ENCODE results near the gene LZTR1.

The LZTR1 gene

DNA sequence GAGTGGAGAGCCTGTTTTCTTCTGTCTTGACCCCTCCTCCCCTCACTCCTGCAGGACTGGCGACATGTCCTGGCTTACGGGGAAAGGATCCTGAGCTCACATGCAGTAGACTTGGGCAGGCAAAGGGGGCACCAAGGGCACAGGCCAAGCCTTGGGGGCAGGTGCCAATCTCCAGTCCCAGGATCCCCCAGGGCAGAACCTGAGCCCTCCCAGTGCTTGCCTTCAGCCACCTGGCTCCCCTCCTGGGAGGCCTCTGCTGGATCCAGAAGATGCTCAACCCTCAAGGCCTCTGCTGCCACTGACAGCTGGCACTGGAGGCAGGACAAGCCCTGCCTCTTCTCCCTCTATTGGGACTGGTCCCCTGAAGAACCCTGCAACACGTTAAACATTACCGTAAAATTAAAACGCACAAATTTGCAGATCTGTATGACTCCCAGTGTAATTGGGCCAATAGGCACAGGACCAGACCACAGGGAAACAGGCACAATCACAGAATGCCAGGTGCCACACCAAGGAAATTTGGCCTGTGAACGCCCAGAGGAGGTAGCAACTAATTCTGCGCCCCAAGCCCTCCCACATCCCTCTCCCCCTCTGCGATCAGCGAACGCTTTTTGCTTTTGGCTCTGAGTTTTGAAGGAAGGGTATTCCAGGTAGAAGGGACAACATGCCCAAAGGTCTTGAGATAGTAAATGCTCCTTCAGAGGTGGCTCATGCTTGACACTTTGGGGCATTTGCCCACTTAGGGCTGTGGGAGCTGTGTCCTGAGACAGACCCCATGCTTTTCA is 967 bp upstream of the LZTR1 start:
- DNase-seq (ENCODE audit: low read depth): no peak

DNA sequence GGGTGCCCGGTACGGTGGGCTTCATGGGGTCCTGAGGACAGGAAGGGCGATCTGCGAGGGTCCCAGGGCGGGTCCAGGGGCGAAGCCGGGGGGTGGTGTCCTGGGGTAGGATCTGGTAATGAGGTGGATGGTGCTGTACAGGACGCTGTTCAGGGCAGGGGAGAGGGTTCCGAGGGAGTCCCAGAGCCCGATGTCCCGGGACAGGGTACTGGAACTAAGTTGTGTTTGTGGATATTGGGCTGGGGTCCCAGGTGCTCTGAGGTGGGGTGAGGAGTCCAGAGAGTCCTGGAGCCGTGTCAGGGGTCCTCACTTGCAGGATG is 426 bp downstream of the LZTR1 start:
- DNase-seq (ENCODE audit: low read depth): no peak

DNA sequence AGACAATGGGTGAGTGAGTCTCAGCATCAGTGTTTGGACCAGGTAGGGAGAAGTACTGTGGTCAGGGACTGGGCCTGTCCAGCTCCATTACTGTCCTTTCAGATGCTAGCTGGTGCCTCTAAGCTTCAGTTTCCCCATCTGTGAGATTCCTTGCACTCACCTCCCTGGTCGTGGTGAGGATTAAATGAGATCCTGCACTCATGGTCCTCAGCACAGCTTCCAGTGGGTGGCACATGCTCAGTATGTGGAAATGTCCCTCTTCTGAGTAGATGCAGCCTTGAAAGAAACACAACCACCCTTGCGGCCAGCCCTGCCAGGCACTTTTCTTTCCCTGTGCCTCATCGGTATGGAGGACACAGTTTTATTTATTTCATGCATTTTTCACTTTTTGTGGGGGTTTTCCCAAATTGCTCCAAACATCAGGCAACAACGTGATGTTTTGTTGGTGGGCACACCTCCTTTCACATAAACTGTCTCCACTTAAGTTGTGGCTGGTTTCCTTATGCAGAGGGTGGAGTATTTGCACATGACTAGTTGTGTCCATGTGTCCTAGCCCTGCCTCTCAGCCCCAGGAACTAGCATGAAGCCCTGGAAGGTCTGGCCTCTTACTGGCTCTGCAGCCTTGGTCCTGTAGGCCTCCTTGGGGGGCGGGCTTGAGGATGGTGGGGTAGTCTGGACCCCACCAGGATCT is 1.1 kb downstream of the LZTR1 start:
- DNase-seq (ENCODE audit: low read depth): no peak

DNA sequence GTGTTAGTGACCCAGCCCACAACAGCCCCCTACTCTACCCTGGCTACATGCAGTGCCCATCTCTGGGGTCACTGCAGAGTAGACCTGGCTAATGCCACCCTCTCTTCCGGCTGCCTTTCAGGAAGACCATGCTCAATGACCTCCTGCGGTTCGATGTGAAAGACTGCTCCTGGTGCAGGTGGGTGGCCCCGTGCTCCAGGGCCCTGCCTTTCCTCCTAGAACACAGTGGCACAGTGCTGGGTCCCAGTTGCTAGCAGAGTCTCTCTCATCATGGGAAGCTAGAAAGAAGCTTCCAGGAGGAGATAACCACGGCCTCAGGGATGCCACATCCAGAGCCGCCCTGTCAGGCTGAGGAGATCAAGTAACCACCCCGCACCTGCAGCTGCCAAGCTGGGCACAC is 3.6 kb downstream of the LZTR1 start:
- no peak for DNase-seq (ENCODE audit: low read depth)

DNA sequence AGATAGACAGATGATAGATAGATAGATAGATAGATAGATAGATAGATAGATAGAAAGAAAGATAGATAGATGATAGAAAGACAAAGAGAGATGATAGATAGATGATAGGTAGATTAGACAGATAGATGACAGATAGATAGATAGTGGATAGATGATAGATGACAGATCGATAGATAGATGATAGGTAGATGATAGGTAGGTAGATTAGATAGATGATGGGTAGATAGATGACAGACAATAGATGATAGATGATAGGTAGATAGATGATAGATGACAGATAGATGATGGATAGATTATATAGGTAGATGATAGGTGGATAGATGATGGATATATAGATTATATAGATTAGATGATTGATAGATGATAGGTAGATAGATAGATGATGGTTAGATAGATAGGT is 4.3 kb downstream of the LZTR1 start:
- no peak for DNase-seq (ENCODE audit: low read depth)

DNA sequence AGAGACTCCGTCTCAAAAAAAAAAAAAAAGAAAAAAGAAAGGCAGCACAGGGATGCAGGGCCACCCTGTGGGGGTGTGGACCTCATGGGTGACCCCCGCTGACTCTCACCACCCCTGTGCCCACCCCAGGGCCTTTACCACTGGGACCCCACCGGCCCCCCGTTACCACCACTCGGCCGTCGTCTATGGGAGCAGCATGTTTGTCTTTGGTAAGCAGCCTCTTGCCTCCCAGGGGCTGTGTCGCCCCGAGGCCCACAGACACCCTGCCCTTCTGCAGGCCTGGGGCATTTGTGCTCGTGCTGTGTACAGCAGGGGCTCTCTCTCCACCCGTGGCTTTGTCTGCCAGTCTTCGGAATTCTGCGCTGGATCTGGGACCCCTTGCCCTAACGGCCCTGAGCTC is 5.3 kb downstream of the LZTR1 start:
- DNase-seq (ENCODE audit: low read depth): no peak

DNA sequence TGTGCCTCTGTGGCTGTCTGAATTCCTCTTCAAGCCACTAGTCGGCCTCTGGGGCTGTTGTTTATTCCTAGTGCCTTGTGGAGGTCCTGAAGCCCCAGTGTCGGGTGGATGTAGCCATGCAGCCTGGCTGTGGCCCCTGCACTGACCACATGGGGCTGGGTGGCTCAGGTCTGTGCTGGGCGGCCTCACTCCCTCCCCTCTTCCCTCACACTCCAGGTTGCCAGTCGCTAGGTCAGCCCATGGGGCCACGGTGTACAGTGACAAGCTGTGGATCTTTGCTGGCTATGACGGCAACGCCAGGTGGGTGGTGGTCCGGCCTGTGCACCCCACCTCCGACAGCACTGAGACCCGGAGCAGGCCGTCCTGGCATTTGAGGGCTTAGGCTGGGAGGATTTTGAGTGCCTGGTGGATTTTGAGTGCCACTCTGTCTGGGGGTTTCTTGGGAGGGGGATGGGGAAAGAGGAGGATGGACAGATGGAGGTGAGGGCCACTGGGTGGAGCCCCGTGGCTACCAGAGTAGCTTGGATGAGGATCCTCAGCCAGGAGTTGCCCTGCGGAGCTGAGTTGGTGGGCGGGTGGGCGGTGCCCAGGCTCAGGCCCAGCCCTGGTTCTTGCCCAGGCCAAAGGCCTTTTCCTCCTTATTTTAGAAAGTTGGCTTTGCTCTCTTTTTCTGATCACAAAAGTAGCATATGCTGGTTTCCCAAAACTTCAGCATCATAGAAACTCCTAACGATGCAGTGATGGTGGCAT is 6.7 kb downstream of the LZTR1 start:
- no peak for DNase-seq (ENCODE audit: low read depth)

DNA sequence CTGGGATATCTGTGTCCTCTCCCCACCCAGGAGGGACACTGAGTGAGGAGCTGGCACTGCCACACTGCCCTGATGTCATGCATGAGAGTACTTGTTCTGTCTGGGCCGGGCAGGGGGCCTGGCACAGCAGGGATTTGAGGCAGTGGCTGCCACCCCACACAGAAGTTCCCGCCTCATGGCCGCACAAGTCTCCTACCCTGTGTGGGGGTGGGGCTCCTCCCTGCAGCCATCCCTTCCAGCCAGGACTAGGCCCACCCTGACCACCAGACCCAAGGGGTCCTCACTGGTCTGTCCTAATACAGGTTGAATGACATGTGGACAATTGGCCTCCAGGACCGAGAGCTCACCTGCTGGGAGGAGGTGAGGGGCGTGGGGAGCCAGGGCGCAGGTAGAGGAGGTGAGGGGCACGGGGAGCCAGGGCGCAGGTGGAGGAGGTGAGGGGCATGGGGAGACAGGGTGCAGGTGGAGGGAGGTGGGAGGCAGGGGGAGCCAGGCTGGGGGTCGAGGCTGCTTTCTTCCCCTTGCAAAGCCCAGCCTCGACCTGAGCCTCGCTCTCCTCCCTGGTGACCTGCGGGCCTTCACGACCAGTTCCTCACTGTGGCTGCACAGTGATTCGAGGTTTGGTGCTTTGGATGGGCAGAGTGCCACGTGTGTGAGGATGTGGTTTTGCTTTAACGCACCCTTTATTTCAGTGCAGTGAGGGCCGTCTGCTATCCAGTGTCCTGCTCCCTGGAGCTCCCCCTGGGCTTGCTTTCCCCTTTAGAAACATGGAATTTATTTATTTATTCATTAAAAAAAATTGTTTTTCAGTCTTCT is 7.4 kb downstream of the LZTR1 start:
- no peak for DNase-seq (ENCODE audit: low read depth)

DNA sequence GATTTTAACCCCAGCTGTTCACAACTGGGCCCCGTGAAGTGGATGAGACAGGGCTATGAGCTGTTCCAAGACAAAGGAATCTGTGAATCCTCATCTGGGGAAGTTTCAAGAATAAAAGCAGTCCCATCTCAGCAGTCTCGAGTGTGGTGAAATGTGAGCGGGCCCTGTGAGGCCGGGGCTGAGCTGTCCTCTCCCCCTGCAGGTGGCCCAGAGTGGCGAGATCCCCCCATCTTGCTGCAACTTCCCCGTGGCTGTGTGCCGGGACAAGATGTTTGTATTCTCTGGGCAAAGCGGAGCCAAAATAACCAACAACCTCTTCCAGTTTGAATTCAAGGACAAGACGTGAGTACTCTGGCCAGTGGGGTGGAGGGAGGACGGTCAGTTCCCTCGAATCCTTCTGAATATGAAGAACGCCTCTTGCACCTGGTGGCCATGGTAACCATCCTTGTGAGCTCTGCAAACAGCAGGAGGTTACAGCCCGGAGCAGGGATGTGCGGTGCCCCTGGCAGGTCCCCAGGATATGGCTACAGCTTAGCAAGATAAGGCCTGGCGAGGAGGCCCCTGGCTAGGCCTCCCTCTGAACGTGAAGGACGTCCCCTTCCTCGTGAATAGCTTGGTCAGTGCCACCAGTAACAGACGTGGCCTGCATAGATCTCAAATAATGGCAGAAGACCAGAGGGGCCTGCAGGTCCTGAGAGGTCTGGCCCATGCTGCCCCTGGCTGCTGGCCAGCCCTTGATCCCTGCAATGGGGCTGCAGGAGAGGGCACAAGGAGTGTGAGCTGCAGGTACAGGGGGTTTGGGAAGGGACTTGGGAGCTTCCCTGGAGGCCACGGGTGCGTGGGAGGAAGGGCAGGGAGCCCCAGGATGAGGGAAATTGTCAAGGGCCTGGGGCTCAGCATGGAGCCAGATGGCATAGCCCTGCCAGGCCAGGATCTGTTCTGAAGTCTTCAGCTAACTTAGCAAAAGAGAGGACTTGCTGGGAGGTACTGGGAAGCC is 8.4 kb downstream of the LZTR1 start:
- no peak for DNase-seq (ENCODE audit: low read depth)

DNA sequence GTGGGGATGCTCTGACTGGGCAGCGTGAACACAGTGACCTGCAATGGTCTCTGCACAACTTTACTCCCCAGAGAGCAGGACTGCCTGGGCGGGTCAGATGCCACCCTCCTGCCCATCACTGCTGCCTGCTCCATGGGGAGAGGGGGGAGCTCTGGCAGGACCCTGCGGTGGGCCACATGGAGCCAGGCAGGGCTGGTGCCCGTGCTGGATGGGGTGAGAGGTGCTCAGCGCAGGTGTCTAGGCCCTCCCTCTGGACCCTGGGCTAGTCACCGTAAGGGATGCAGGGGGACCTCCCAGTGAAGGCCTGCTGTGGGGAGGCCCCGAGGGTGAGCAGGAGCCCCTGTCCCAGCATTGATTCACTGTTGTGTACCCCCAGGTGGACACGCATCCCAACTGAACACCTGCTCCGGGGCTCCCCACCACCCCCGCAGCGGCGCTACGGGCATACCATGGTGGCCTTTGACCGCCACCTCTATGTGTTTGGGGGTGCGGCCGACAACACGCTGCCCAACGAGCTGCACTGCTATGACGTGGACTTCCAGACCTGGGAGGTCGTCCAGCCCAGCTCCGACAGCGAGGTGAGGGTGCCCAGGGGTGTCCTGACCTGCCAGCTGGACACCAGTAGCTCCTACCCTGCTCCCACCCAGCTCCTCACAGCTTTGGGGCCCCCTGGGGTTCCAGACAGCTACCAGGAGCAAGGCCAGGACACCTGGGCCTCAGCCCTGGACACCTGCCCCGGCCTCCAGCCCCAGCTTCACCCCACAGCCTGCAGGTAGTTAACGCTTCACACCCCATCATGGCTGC is 9.4 kb downstream of the LZTR1 start:
- no peak for DNase-seq (ENCODE audit: low read depth)

DNA sequence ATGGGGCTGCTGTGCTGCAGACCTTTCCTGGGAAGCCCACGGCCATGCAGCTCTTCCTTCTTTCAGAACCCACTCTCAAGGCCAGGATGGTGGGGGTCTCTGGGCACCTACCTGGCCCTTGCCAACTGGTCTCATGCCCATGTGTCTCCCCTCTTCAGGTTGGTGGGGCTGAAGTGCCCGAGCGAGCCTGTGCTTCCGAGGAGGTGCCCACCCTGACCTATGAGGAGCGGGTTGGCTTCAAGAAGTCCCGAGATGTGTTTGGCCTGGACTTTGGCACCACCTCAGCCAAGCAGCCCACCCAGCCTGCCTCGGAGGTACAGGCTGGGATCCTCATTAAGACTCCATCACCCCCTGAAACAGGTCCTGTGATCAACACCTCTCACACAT is 10.0 kb downstream of the LZTR1 start:
- no peak for DNase-seq (ENCODE audit: low read depth)

DNA sequence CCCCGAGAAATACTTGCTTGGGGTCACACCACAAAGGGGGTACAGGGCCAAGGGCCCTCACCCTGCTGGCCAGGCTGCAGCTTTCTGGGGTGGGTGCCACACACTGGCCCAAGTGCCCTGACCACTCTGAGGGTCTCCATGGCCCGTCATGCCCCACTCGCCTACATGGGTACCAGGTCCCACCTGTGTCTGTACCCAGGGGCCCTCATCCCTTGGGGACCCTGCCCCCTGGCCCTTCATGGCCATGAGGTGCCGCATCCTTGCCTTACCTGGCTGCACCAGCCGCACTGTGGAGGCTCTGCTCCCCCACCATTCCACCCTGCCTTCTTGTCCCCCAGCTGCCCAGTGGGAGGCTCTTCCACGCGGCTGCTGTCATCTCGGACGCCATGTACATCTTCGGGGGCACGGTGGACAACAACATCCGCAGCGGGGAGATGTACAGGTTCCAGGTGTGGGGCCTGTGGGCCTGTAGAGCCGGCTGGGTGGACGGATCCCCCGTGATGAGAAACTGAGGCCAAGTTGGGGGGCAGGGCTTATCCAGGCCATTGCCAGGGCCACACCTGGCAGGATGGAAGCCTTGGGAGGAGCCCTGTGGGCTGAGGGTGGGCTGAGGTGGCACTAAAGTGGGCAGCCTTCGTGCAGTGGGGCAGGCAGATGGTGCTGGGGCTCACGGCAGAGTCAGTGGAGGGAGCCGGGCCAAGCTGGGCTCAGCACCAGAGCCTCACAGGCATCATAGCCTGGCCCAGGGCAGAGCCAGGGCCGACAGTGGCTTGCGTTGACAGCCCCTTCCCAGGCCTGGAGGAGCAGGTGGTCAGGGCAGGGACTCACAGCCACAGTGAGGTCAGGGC is 10.6 kb downstream of the LZTR1 start:
- DNase-seq (ENCODE audit: low read depth): no peak

DNA sequence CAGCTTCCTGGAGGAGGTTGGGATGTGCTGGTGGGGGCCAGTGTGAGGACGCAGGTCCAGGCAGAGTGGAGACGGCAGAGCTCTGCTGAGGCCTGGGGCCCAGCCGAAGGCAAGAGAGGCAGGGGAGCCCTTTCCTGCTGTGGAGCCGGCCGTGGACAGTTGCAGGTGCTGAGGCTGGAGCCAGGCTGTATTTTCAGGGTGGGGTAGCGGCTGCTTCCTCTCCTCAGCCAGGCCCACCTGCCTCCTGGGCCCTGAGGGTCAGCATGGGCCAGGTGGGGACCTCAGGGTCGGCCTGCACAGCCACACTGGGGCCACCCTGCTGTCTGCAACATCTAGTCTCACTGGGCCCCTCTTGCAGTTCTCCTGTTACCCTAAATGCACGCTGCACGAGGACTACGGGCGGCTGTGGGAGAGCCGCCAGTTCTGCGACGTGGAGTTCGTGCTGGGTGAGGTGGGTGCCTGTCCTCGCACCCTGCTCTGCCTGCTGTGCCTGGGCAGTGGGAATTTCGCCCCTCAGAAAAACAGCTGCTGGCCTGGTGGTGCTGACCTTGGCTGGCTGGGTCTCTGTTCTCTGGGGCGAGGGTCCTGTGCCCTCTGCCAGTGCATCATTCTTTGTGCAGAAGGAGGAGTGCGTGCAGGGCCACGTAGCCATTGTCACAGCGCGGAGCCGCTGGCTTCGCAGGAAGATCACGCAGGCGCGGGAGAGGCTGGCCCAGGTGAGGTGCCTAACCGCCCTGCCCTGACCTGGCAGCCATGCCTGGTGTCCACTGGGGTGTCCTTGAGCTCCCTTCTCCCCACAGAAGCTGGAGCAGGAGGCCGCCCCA is 11.4 kb downstream of the LZTR1 start:
- DNase-seq (ENCODE audit: low read depth): no peak

DNA sequence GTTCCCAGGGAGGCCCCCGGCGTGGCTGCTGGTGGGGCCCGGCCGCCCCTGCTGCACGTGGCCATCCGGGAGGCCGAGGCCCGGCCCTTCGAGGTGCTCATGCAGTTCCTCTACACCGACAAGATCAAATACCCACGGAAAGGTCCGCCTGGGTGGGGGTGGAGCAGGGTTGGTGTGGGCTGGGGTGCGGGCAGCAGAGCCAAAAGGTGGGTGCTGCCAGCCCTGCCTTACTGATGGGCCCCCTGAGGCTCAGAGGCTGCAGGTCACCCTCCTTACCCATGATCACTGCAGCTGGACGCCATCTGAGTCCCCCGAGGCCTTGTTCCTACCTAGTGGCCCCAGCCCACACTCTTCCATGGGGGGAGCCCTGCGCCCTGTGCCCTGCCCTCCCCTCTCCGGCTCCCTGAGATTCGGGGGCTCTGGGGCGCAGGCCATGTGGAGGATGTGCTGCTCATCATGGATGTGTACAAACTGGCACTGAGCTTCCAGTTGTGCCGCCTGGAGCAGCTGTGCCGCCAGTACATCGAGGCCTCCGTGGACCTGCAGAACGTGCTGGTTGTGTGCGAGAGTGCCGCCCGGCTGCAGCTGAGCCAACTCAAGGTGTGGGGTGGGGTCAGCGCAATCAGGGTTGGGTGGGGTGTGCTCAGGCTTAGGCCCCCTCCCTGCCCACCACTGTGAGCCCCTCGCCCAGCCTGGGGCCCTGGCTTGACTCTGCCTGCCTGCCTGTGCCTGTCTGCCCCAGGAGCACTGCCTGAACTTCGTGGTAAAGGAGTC is 12.2 kb downstream of the LZTR1 start:
- DNase-seq (ENCODE audit: low read depth): no peak

DNA sequence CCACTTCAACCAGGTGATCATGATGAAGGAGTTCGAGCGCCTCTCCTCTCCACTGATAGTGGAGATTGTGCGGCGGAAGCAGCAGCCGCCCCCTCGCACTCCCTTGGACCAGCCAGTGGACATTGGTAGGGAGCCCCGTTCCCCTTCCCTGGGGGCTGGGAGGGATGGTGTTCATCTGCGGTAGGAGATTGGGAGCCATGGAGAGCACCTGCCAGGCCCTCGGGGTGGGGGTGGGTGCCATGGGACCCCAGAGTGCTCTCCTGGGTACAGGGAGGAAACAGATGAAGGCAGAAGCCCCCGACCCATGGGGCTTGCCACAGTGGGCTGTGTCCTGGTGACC is 12.8 kb downstream of the LZTR1 start:
- no peak for DNase-seq (ENCODE audit: low read depth)

DNA sequence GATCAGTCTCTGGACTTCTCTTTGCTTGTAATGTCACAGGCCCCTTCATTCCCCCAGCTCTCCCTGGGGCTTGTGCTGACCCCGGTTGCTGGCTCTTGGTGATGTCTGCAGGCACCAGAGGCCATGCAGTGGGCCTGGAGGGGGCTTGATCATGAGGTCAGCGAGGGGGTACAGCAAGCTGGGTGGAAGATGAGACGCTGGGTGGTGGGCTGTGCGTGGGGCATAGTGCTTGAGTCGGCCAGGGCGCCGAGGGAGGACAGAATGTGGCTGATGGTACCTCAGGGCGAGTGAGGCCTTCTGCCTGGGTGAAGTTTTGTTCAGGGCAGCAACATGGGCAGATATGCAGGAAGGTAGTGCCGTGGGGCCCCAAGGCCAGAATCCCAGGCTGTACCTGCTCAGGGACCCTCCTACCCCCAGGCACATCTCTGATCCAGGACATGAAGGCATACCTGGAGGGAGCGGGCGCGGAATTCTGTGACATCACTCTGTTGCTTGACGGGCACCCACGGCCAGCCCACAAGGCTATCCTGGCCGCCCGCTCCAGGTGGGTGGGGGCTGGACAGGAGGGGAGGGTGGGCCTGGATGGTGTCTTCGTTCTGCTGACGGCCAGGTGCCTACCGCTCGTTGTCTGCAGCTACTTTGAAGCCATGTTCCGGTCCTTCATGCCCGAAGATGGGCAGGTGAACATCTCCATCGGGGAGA is 13.4 kb downstream of the LZTR1 start:
- DNase-seq (ENCODE audit: low read depth): no peak

DNA sequence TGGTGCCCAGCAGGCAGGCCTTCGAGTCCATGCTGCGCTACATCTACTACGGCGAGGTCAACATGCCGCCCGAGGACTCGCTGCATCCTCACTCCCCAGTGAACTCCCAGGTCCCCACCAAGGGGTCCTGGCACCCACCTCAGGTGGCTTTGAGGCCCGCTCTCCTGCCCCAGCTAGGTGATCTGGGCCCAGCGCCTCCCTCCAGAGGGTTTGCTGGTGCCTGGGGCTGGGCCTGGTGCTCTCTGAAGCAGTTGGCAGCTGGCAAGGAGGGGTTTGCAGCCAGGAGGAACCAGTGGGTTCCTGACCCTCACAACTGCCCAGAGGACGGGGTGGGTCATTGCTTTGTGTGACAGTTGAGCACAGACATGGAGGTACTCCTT is 13.9 kb downstream of the LZTR1 start:
- DNase-seq (ENCODE audit: low read depth): no peak
